OCI-LY3 (cell line): ENCODE results near the gene FKBP4.

Experiments used
- H2AFZ ChIP-seq: fragments of 200-600, 300-600 bp; shearing (Covaris generic); 2 replicates; pipeline ENCODE4 v1.6.0; 2014; ENCODE audit warnings: antibody characterized with exemption, low read depth, low read length
- H3K27ac ChIP-seq: fragments of 200-600, 300-600 bp; sonication (generic); 2 replicates; pipeline ENCODE4 v1.5.1; 2014; ENCODE audit warnings: mild to moderate bottlenecking, low read length, moderate library complexity, mixed read lengths
- H3K27me3 ChIP-seq: fragments of 200-600, 300-600 bp; sonication (generic); 2 replicates; pipeline ENCODE4 v1.6.1; 2014; ENCODE audit warnings: low read depth, low read length, mixed read lengths
- H3K36me3 ChIP-seq: fragments of 200-600, 300-600 bp; sonication (generic); replicated peaks from 2 replicates; pipeline ENCODE3; 2014; ENCODE audit warnings: low read depth, low read length, mixed read lengths
- H3K4me1 ChIP-seq: fragments of 300-600, 200-600 bp; sonication (generic); 2 replicates; pipeline ENCODE4 v1.6.1; 2014; ENCODE audit warnings: low read length, mixed read lengths
- H3K4me2 ChIP-seq: fragments of 200-600, 300-600 bp; sonication (generic); 2 replicates; pipeline ENCODE4 v1.6.1; 2014; ENCODE audit warnings: low read length, mixed read lengths
- H3K4me3 ChIP-seq: fragments of 300-600, 200-600 bp; sonication (generic); 2 replicates; pipeline ENCODE4 v1.5.1; 2014; ENCODE audit warnings: antibody characterized with exemption, mild to moderate bottlenecking, low read length, moderate library complexity
- H3K79me2 ChIP-seq: fragments of 300-600, 200-600 bp; shearing (Covaris generic); 2 replicates; pipeline ENCODE4 v1.6.1; 2014; ENCODE audit warnings: mild to moderate bottlenecking, low read length, mixed read lengths
- H3K9ac ChIP-seq: fragments of 300-600, 200-600 bp; shearing (Covaris generic); 2 replicates; pipeline ENCODE4 v1.6.0; 2014; ENCODE audit warnings: mild to moderate bottlenecking, low read length, moderate library complexity
- H3K9me3 ChIP-seq: fragments of 200-600, 300-600 bp; shearing (Covaris generic); 2 replicates; pipeline ENCODE4 v1.6.1; 2014; ENCODE audit warnings: low read length, mixed read lengths; ENCODE audit not compliant: insufficient read depth
- H4K20me1 ChIP-seq: fragments of 200-600, 300-600 bp; sonication (generic); 2 replicates; pipeline ENCODE4 v1.6.1; 2016; ENCODE audit warnings: low read length, mixed read lengths; ENCODE audit not compliant: insufficient read depth
- CTCF ChIP-seq: fragments of 200-600, 300-600 bp; sonication (generic); IDR thresholded peaks from 2 replicates; pipeline ENCODE4 v1.5.1; 2014; ENCODE audit warnings: antibody characterized with exemption, low read length, low read depth
- EZH2phosphoT487 ChIP-seq: fragments of 200-600 bp; shearing (Covaris generic); IDR thresholded peaks from 2 replicates; pipeline ENCODE4 v1.6.1; 2018; ENCODE audit warnings: antibody characterized with exemption, mixed run types, low read depth

The FKBP4 gene

GRCh38 chr12:2800046-2800570, 5.3 kb downstream of the FKBP4 start:
- Histone ChIP-seq H3K27me3 (no peaks in the 10 kb centered on the region), H3K27ac (no peak overlapping the region), H3K4me2 (no peak overlapping the region), H3K79me2 (peaks cover 38% of the 10 kb centered on the region), H3K9ac (no peak overlapping the region), H3K4me1 (peaks cover 31% of the 10 kb centered on the region), H2AFZ (no peak overlapping the region), H3K4me3 (no peak overlapping the region), H3K36me3 (peaks cover 72% of the 10 kb centered on the region), H4K20me1 (peaks cover 21% of the 10 kb centered on the region; the same call in 1 of the 2 replicates), H3K9me3 (no peaks in the 10 kb centered on the region)
- TF ChIP-seq EZH2phosphoT487 (no peak), CTCF (no peak)

GRCh38 chr12:2801044-2801783, 6.4 kb downstream of the FKBP4 start:
- no peak overlapping the region for H3K4me2 ChIP-seq
- peaks cover 30% of the 10 kb centered on the region for H3K4me1 ChIP-seq
- H3K27me3 ChIP-seq = no peaks in the 10 kb centered on the region
- H3K36me3 ChIP-seq = peaks cover 80% of the 10 kb centered on the region
- H3K79me2 ChIP-seq = peaks cover 27% of the 10 kb centered on the region
- H3K27ac ChIP-seq = no peak overlapping the region
- H3K9me3 ChIP-seq = no peaks in the 10 kb centered on the region
- peaks cover 17% of the 10 kb centered on the region; the same call in 1 of the 2 replicates for H4K20me1 ChIP-seq
- H3K9ac ChIP-seq = no peak overlapping the region
- TF ChIP-seq CTCF (no peak), EZH2phosphoT487 (no peak)
- H2AFZ ChIP-seq = no peak overlapping the region
- H3K4me3 ChIP-seq = no peak overlapping the region

- H3K4me2 ChIP-seq = peak overlapping the region; percentile 24; the same call in 1 of the 2 replicates
- peak overlapping the region; percentile 49 for H3K27ac ChIP-seq
- peaks cover 70% of the 10 kb centered on the region for H3K36me3 ChIP-seq
- H3K4me3 ChIP-seq = no peak overlapping the region
- H3K27me3 ChIP-seq = no peaks in the 10 kb centered on the region
- no peaks in the 10 kb centered on the region for H3K9me3 ChIP-seq
- no peaks in the 10 kb centered on the region for H4K20me1 ChIP-seq
- TF ChIP-seq EZH2phosphoT487 (no peak), CTCF (no peak)
- no peak overlapping the region for H3K9ac ChIP-seq
- peaks cover 21% of the 10 kb centered on the region for H3K4me1 ChIP-seq
- no peak overlapping the region for H2AFZ ChIP-seq
- peaks cover under 1% of the 10 kb centered on the region; the same call in 1 of the 2 replicates for H3K79me2 ChIP-seq
These were observed 9.0 kb downstream of the FKBP4 start for GRCh38 chr12:2803635-2804392.
